DOHH2 (cell line): ENCODE results near the gene CIAO2B.

Source experiments
- H3F3A ChIP-seq: fragments of 200-600 bp; sonication (generic), shearing (Covaris generic); 2 replicates; pipeline ENCODE4 v1.6.0; 2016; ENCODE audit warnings: antibody characterized with exemption, mild to moderate bottlenecking; ENCODE audit not compliant: control insufficient read depth, insufficient read depth
- H3K27ac ChIP-seq: fragments of 200-600 bp; sonication (generic); 2 replicates; pipeline ENCODE4 v1.5.1; 2014; ENCODE audit warnings: low read depth, mild to moderate bottlenecking, low read length, moderate library complexity
- H3K27me3 ChIP-seq: fragments of 200-600 bp; sonication (generic); 2 replicates; pipeline ENCODE4 v1.6.1; 2014; ENCODE audit warnings: mild to moderate bottlenecking, low read length, mixed read lengths; ENCODE audit not compliant: control insufficient read depth
- H3K36me3 ChIP-seq: fragments of 200-600 bp; sonication (generic); 2 replicates; pipeline ENCODE4 v1.6.1; 2014; ENCODE audit warnings: mild to moderate bottlenecking, low read length, moderate library complexity, mixed read lengths; ENCODE audit not compliant: control insufficient read depth
- H3K4me1 ChIP-seq: fragments of 200-600 bp; sonication (generic); 2 replicates; pipeline ENCODE4 v1.6.1; 2014; ENCODE audit warnings: mild to moderate bottlenecking, low read length, mixed read lengths; ENCODE audit not compliant: control insufficient read depth
- H3K4me2 ChIP-seq: fragments of 200-600 bp; sonication (generic); 2 replicates; pipeline ENCODE4 v1.6.0; 2014; ENCODE audit warnings: mild to moderate bottlenecking, low read length, moderate library complexity
- H3K4me3 ChIP-seq: fragments of 200-600 bp; sonication (generic); 2 replicates; pipeline ENCODE4 v1.5.1; 2014; ENCODE audit warnings: mild to moderate bottlenecking, low read length, mixed read lengths
- H3K79me2 ChIP-seq: fragments of 200-600 bp; sonication (generic); 2 replicates; pipeline ENCODE4 v1.6.1; 2014; ENCODE audit warnings: mild to moderate bottlenecking, low read length, mixed read lengths; ENCODE audit not compliant: control insufficient read depth
- H3K9me2 ChIP-seq: fragments of 200-600 bp; sonication (generic); replicated peaks from 2 replicates; pipeline ENCODE4 v1.6.1; 2014; ENCODE audit warnings: mild to moderate bottlenecking, low read length, mixed read lengths; ENCODE audit not compliant: control insufficient read depth
- H3K9me3 ChIP-seq: fragments of 200-600 bp; sonication (generic); 2 replicates; pipeline ENCODE4 v1.6.1; 2014; ENCODE audit warnings: antibody characterized with exemption, low read length, mixed read lengths; ENCODE audit not compliant: control insufficient read depth, insufficient read depth
- H4K20me1 ChIP-seq: fragments of 200-600 bp; sonication (generic); 2 replicates; pipeline ENCODE4 v1.6.0; 2014; ENCODE audit warnings: low read depth, mild to moderate bottlenecking, antibody characterized with exemption, low read length, moderate library complexity; ENCODE audit not compliant: control insufficient read depth, insufficient read depth
- CTCF ChIP-seq: fragments of 200-600 bp; sonication (generic); IDR thresholded peaks from one replicate; pipeline ENCODE4 v1.5.1; 2014; ENCODE audit warnings: antibody characterized with exemption, mild to moderate bottlenecking, low read depth, low read length; ENCODE audit not compliant: poor library complexity, severe bottlenecking
- EZH2phosphoT487 ChIP-seq: fragments of 200-600 bp; sonication (generic); IDR thresholded peaks from 2 replicates; pipeline ENCODE4 v1.6.1; 2017; ENCODE audit warnings: borderline replicate concordance, mild to moderate bottlenecking, antibody characterized with exemption, low read length, moderate library complexity, mixed read lengths

CIAO2B gene

GRCh38 chr16:66904846-66905632 is 29.2 kb downstream of the CIAO2B start:
- Histone ChIP-seq H3K27ac (no peak overlapping the region), H3K4me3 (no peak overlapping the region), H3K4me2 (no peak overlapping the region), H3F3A (no peaks in the 10 kb centered on the region), H3K9me3 (no peaks in the 10 kb centered on the region), H4K20me1 (no peaks in the 10 kb centered on the region), H3K36me3 (no peaks in the 10 kb centered on the region), H3K4me1 (peaks cover 5% of the 10 kb centered on the region; the same call in 1 of the 2 replicates), H3K79me2 (no peaks in the 10 kb centered on the region), H3K9me2 (no peaks in the 10 kb centered on the region), H3K27me3 (peaks cover 7% of the 10 kb centered on the region)
- TF ChIP-seq CTCF = no peak
- TF ChIP-seq EZH2phosphoT487 = no peak

GRCh38 chr16:66904428-66904845 is 29.8 kb downstream of the CIAO2B start:
- H3K4me3 ChIP-seq = no peak overlapping the region
- peaks cover 7% of the 10 kb centered on the region for H3K27me3 ChIP-seq
- no peaks in the 10 kb centered on the region for H3K36me3 ChIP-seq
- H4K20me1 ChIP-seq = no peaks in the 10 kb centered on the region
- no peak for TF ChIP-seq CTCF
- no peak for TF ChIP-seq EZH2phosphoT487
- H3K9me3 ChIP-seq = no peaks in the 10 kb centered on the region
- no peaks in the 10 kb centered on the region for H3F3A ChIP-seq
- no peak overlapping the region for H3K4me2 ChIP-seq
- no peaks in the 10 kb centered on the region for H3K9me2 ChIP-seq
- H3K27ac ChIP-seq = no peak overlapping the region
- H3K4me1 ChIP-seq = peaks cover 5% of the 10 kb centered on the region; the same call in 1 of the 2 replicates
- no peaks in the 10 kb centered on the region for H3K79me2 ChIP-seq

GRCh38 chr16:66903544-66904427 is 30.4 kb downstream of the CIAO2B start:
- H3K36me3 ChIP-seq = no peaks in the 10 kb centered on the region
- TF ChIP-seq CTCF = no peak
- TF ChIP-seq EZH2phosphoT487 = no peak
- H3K4me2 ChIP-seq = no peak overlapping the region
- H4K20me1 ChIP-seq = no peaks in the 10 kb centered on the region
- no peaks in the 10 kb centered on the region for H3K9me3 ChIP-seq
- H3K27ac ChIP-seq = no peak overlapping the region
- H3K27me3 ChIP-seq = peaks cover 7% of the 10 kb centered on the region
- H3K4me1 ChIP-seq = peaks cover 5% of the 10 kb centered on the region; the same call in 1 of the 2 replicates
- no peaks in the 10 kb centered on the region for H3K79me2 ChIP-seq
- H3F3A ChIP-seq = no peaks in the 10 kb centered on the region
- H3K4me3 ChIP-seq = no peak overlapping the region
- no peaks in the 10 kb centered on the region for H3K9me2 ChIP-seq
